Esophagus muscularis mucosa (tissue), 4 donors: ENCODE results near the gene KLHL24. TPM values are rescaled to one million over a fixed set of nuclear protein-coding genes. Genes with fewer than 3 reads are reported as not detected.
A peak's percentile ranks its signal among the peaks of the same experiment; 100 is the strongest.

Experiments
- DNase-seq: peaks from one replicate; pipeline ENCODE4 v3.0.0-alpha.2; 2017; ENCODE audit errors: extremely low spot score
- H3K27ac ChIP-seq, 4 donors: fragments of 200-600 bp; sonication (generic); replicated peaks in 1 of 4; 1 replicate in 3 of 4; 2 replicates in 1 of 4; pipeline ENCODE4 v1.5.1; 2016 to 2019; ENCODE audit warnings: mild to moderate bottlenecking in 1 of 4
- H3K27me3 ChIP-seq, 4 donors: fragments of 200-600 bp; sonication (generic); one replicate each; pipeline versions ENCODE4 v1.5.1 to v1.6.0; 2016 to 2019
- H3K36me3 ChIP-seq, 4 donors: fragments of 200-600 bp; sonication (generic); one replicate each; pipeline ENCODE4 v1.5.1; 2016 to 2019
- H3K4me1 ChIP-seq, 4 donors: fragments of 200-600 bp; sonication (generic); one replicate each; pipeline ENCODE4 v1.5.1; 2016 to 2019
- H3K4me3 ChIP-seq, 4 donors: fragments of 200-600 bp; sonication (generic); 1 replicate in 2 of 4; 2 replicates in 2 of 4; pipeline ENCODE4 v1.5.1; 2016 to 2019; ENCODE audit warnings: mild to moderate bottlenecking in 4 of 4, moderate library complexity in 1 of 4
- H3K9me3 ChIP-seq, 4 donors: fragments of 200-600 bp; sonication (generic); 1 replicate in 3 of 4; 2 replicates in 1 of 4; pipeline ENCODE4 v1.5.1; 2016 to 2019
- CTCF ChIP-seq, 3 experiments: fragments of 200-600 bp in 2 of 3; fragments of 450-650 bp in 1 of 3; sonication (generic) in 2 of 3; IDR thresholded peaks; one replicate each; pipeline ENCODE4 v1.5.1; 2017 to 2019; ENCODE audit warnings: antibody characterized with exemption in 3 of 3, mild to moderate bottlenecking in 2 of 3, moderate library complexity in 1 of 3
- EP300 ChIP-seq: sonication (generic); formaldehyde crosslinking; IDR thresholded peaks from one replicate; pipeline ENCODE4 v1.6.1; 2017; ENCODE audit warnings: antibody characterized with exemption
- POLR2A ChIP-seq: fragments of 450-650 bp; IDR thresholded peaks from one replicate; pipeline ENCODE4 v1.6.1; 2017; ENCODE audit warnings: antibody characterized with exemption, moderate library complexity, mild to moderate bottlenecking, low read depth
- POLR2AphosphoS5 ChIP-seq, 2 donors: sonication (generic); formaldehyde crosslinking; IDR thresholded peaks; one replicate each; pipeline ENCODE4 v1.6.1; 2017; ENCODE audit warnings: antibody characterized with exemption in 2 of 2
- WGBS: methylation state at CpG from one replicate; pipeline ENCODE4 v1.1.5; 2018; 5-methylcytosine and 5-hydroxymethylcytosine counted together
- intact Hi-C: fragments of 100-400 bp; cut with DNase I; formaldehyde crosslinking; loops from one replicate; pipeline ENCODE4 v1.15.1; 2023
- total RNA-seq, 4 donors: library from RNA; depleted of rRNA; stranded (reverse); fragments of >200 nt; gene quantifications; one replicate each; pipeline versions ENCODE4 v1.1.0 to v1.2.1, GENCODE V29; 2016

Gene KLHL24
- total RNA-seq, 4 donors from 2014 or later = 87.5 to 166 (median 123) TPM

GRCh38 chr3:183692436-183692835, 57.0 kb downstream of the KLHL24 start:
- H3K27ac ChIP-seq = no peak overlapping the region
- H3K27me3 ChIP-seq = no peaks in the 10 kb centered on the region
- 96% methylated on average over 10 of the region's 10 CpGs for WGBS
- TF ChIP-seq CTCF (IDR thresholded peaks at IDR 0.05) (no peak), EP300 (no peak), POLR2A (no peak), POLR2AphosphoS5 (IDR thresholded peaks at IDR 0.05) (no peak)
- H3K4me1 ChIP-seq = peaks cover 0 to 4% (median 4%) of the 10 kb centered on the region in 4 donors
- H3K4me3 ChIP-seq = no peak overlapping the region
- no peak for DNase-seq
- no peaks in the 10 kb centered on the region for H3K9me3 ChIP-seq
- H3K36me3 ChIP-seq = no peaks in the 10 kb centered on the region
- intact Hi-C loops = no loop called here

- no peaks in the 10 kb centered on the region for H3K9me3 ChIP-seq
- H3K27me3 ChIP-seq = no peaks in the 10 kb centered on the region
- WGBS = 91% methylated on average over 7 of the region's 7 CpGs
- no peak overlapping the region for H3K4me3 ChIP-seq
- H3K4me1 ChIP-seq = peaks cover 10 to 30% (median 26%) of the 10 kb centered on the region in 4 donors
- TF ChIP-seq POLR2A (no peak), POLR2AphosphoS5 (IDR thresholded peaks at IDR 0.05) (no peak), CTCF (IDR thresholded peaks at IDR 0.05) (no peak), EP300 (no peak)
- no peak overlapping the region for H3K27ac ChIP-seq
- no peaks in the 10 kb centered on the region for H3K36me3 ChIP-seq
- intact Hi-C loops = loop anchor here (2.0 to 5.0 kb wide), 2 partner anchors 33 to 61 kb away; partner anchors contain the start of gene KLHL24
- no peak for DNase-seq
These were observed 60.3 kb downstream of the KLHL24 start for GRCh38 chr3:183695569-183696364.

- Histone ChIP-seq H3K27me3 (no peaks in the 10 kb centered on the region), H3K27ac (peak overlapping the region; percentile 97), H3K4me3 (peak overlapping the region; percentile 99 to 100 (median 100)), H3K36me3 (peaks cover 0 to 4% (median 0%) of the 10 kb centered on the region in 4 donors), H3K9me3 (no peaks in the 10 kb centered on the region), H3K4me1 (peaks cover 15 to 42% (median 34%) of the 10 kb centered on the region in 4 donors)
- TF ChIP-seq POLR2AphosphoS5 (IDR thresholded peaks at IDR 0.05) (no peak), CTCF (IDR thresholded peaks at IDR 0.05) (no peak), EP300 (no peak), POLR2A (no peak)
- WGBS = 71% methylated on average over 2 of the region's 4 CpGs
- intact Hi-C loops = loop anchor here (2.0 to 5.0 kb wide), 2 partner anchors 35 to 62 kb away; partner anchors contain the start of gene KLHL24
- no peak for DNase-seq
These were observed 61.7 kb downstream of the KLHL24 start for GRCh38 chr3:183697123-183697609.

GRCh38 chr3:183697610-183698317, 62.3 kb downstream of the KLHL24 start, which contains the start of gene YEATS2:
TSS of gene YEATS2 (plus strand) at chr3:183697797. CDS start at chr3:183715163, 17,366 bp downstream.
- H3K4me1 ChIP-seq = peaks cover 15 to 48% (median 35%) of the 10 kb centered on the region in 4 donors
- H3K4me3 ChIP-seq = peak within 1 kb of the TSS; percentile 99 to 100 (median 100)
- H3K27ac ChIP-seq = peak within 1 kb of the TSS; percentile 97
- no peaks in the 10 kb centered on the region for H3K27me3 ChIP-seq
- H3K36me3 ChIP-seq = peaks cover 0 to 5% (median 0%) of the 10 kb centered on the region in 4 donors
- peak; percentile 33 to 69 for TF ChIP-seq POLR2AphosphoS5 (IDR thresholded peaks at IDR 0.05)
- TF ChIP-seq CTCF (IDR thresholded peaks at IDR 0.05) = peak in 1 of 3 experiments; percentile 12
- TF ChIP-seq EP300 = no peak
- no peak for TF ChIP-seq POLR2A
- no peak for DNase-seq
- 0% methylated on average over 19 of the region's 89 CpGs for WGBS
- intact Hi-C loops = loop anchor here (2.0 to 5.0 kb wide), 2 partner anchors 35 to 63 kb away; partner anchors contain the start of gene KLHL24
- no peaks in the 10 kb centered on the region for H3K9me3 ChIP-seq
